HG03571 (cell line): ENCODE measurements around the gene SLC22A3.
"Not testable (repeated sequence)": the region's sequence is repeated elsewhere in the genome, so short reads cannot be mapped to it uniquely, and the experiment has no call there.

Experiments used
- ATAC-seq: cut with Tn5 transposase; IDR thresholded peaks from one replicate; pipeline ENCODE4 v1.9.1; 2021; ENCODE audit not compliant: unreplicated experiment

The SLC22A3 gene

GRCh38 chr6:160373601-160374000 is 25.4 kb downstream of the SLC22A3 start:
- ATAC-seq: not testable (repeated sequence)

- no peak for ATAC-seq
Measured at GRCh38 chr6:160374836-160375560, 26.8 kb downstream of the SLC22A3 start.

GRCh38 chr6:160375561-160375949 is 27.4 kb downstream of the SLC22A3 start:
- no peak for ATAC-seq

GRCh38 chr6:160376445-160376844 is 28.3 kb downstream of the SLC22A3 start:
- no peak for ATAC-seq

- ATAC-seq: no peak
Measured at GRCh38 chr6:160378218-160378617, 30.0 kb downstream of the SLC22A3 start.

GRCh38 chr6:160378882-160379281 is 30.7 kb downstream of the SLC22A3 start:
- ATAC-seq: no peak

GRCh38 chr6:160379466-160379865 is 31.3 kb downstream of the SLC22A3 start:
- no peak for ATAC-seq

GRCh38 chr6:160382946-160383345 is 34.8 kb downstream of the SLC22A3 start:
- no peak for ATAC-seq

- no peak for ATAC-seq
Measured at GRCh38 chr6:160386869-160387530, 38.8 kb downstream of the SLC22A3 start.

- ATAC-seq: no peak
Measured at GRCh38 chr6:160387916-160388643, 39.9 kb downstream of the SLC22A3 start.

- ATAC-seq: no peak
Measured at GRCh38 chr6:160388922-160389321, 40.7 kb downstream of the SLC22A3 start.

- ATAC-seq: no peak
Measured at GRCh38 chr6:160391419-160392116, 43.4 kb downstream of the SLC22A3 start.

GRCh38 chr6:160393442-160393841 is 45.3 kb downstream of the SLC22A3 start:
- not testable (repeated sequence) for ATAC-seq

- no peak for ATAC-seq
Measured at GRCh38 chr6:160393891-160394653, 45.9 kb downstream of the SLC22A3 start.

- ATAC-seq: no peak
Measured at GRCh38 chr6:160394654-160395035, 46.5 kb downstream of the SLC22A3 start.

- ATAC-seq: no peak
Measured at GRCh38 chr6:160395187-160395586, 47.0 kb downstream of the SLC22A3 start.

- no peak for ATAC-seq
Measured at GRCh38 chr6:160396292-160396691, 48.1 kb downstream of the SLC22A3 start.

- ATAC-seq: peak; percentile 97
Measured at GRCh38 chr6:160398674-160399271, 50.6 kb downstream of the SLC22A3 start.

- ATAC-seq: no peak
Measured at GRCh38 chr6:160400446-160400845, 52.3 kb downstream of the SLC22A3 start.

GRCh38 chr6:160408528-160408927 is 60.4 kb downstream of the SLC22A3 start:
- ATAC-seq: no peak
